Measurements from ENCODE around the gene ZFP30. TPM values are rescaled to one million over a fixed set of nuclear protein-coding genes. Genes with fewer than 3 reads are reported as not detected.

Gene ZFP30
- total and polyA plus RNA-seq, 2 of the 13 experiments (the other 11 are each of a cell fraction or from before 2014, with no cell fraction given): 3.4 to 19.2 TPM

DNA sequence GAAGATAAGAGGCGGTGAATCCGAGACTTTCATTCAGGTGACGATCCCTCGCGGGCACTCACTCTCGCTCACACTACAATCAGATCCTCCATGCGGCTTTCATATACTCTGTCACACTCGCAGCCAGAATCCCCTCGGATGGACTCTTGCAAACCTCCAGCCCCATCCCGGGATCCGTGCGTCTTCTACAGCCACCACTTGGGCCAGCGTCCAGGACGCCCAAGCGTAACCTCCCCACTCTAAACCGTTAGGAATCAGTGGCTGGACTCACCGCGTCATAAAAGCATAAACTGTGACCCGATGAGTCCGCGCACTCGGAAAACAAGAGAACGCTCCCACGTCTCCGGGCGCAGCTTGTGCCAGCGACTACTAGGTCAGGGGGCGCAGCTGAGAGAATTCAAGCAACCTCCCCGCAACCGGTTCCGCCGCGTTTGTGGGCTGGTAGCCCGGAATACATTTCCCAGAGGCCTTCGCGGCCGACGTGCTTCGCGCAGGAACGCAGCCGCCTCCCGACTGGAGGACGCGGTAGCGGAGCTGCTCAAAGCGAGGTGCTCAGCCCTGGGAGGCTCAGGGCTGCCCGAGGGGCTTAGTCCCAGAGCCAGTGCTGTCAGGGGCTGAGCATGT is 36.7 kb upstream of the ZFP30 start (continued):
- TF ChIP-seq TAF1 (CRISPR knock-in tag; IDR thresholded peaks at IDR 0.05): peak; percentile 91
- peak; percentile 81; the same call in 1 of the 2 replicates for TF ChIP-seq ZNF567 (CRISPR knock-in tag; IDR thresholded peaks at IDR 0.05; ENCODE audit: borderline replicate concordance)
- TF ChIP-seq SETDB1 (CRISPR knock-in tag; IDR thresholded peaks at IDR 0.05; ENCODE audit: borderline replicate concordance): no peak
- TF ChIP-seq, protein P1, sequence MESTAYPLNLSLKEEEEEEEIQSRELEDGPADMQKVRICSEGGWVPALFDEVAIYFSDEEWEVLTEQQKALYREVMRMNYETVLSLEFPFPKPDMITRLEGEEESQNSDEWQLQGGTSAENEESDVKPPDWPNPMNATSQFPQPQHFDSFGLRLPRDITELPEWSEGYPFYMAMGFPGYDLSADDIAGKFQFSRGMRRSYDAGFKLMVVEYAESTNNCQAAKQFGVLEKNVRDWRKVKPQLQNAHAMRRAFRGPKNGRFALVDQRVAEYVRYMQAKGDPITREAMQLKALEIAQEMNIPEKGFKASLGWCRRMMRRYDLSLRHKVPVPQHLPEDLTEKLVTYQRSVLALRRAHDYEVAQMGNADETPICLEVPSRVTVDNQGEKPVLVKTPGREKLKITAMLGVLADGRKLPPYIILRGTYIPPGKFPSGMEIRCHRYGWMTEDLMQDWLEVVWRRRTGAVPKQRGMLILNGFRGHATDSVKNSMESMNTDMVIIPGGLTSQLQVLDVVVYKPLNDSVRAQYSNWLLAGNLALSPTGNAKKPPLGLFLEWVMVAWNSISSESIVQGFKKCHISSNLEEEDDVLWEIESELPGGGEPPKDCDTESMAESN (CRISPR knock-in tag; conservative IDR thresholded peaks at IDR 0.05): no peak; the same call in 1 of the 2 replicates
- TF ChIP-seq ZNF792 (CRISPR knock-in tag; IDR thresholded peaks at IDR 0.05): peak; percentile 86
- TF ChIP-seq, protein P2, sequence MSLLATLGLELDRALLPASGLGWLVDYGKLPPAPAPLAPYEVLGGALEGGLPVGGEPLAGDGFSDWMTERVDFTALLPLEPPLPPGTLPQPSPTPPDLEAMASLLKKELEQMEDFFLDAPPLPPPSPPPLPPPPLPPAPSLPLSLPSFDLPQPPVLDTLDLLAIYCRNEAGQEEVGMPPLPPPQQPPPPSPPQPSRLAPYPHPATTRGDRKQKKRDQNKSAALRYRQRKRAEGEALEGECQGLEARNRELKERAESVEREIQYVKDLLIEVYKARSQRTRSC (CRISPR knock-in tag; IDR thresholded peaks at IDR 0.05; ENCODE audit: low read depth): no peak
- TF ChIP-seq, protein P3, sequence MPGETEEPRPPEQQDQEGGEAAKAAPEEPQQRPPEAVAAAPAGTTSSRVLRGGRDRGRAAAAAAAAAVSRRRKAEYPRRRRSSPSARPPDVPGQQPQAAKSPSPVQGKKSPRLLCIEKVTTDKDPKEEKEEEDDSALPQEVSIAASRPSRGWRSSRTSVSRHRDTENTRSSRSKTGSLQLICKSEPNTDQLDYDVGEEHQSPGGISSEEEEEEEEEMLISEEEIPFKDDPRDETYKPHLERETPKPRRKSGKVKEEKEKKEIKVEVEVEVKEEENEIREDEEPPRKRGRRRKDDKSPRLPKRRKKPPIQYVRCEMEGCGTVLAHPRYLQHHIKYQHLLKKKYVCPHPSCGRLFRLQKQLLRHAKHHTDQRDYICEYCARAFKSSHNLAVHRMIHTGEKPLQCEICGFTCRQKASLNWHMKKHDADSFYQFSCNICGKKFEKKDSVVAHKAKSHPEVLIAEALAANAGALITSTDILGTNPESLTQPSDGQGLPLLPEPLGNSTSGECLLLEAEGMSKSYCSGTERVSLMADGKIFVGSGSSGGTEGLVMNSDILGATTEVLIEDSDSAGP (CRISPR knock-in tag; IDR thresholded peaks at IDR 0.05; ENCODE audit: borderline replicate concordance): peak; percentile 90; the same call in 1 of the 2 replicates
- TF ChIP-seq ZNF564 (CRISPR knock-in tag; IDR thresholded peaks at IDR 0.05): no peak
- TF ChIP-seq, protein P4, sequence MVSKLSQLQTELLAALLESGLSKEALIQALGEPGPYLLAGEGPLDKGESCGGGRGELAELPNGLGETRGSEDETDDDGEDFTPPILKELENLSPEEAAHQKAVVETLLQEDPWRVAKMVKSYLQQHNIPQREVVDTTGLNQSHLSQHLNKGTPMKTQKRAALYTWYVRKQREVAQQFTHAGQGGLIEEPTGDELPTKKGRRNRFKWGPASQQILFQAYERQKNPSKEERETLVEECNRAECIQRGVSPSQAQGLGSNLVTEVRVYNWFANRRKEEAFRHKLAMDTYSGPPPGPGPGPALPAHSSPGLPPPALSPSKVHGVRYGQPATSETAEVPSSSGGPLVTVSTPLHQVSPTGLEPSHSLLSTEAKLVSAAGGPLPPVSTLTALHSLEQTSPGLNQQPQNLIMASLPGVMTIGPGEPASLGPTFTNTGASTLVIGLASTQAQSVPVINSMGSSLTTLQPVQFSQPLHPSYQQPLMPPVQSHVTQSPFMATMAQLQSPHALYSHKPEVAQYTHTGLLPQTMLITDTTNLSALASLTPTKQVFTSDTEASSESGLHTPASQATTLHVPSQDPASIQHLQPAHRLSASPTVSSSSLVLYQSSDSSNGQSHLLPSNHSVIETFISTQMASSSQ (IDR thresholded peaks at IDR 0.05; ENCODE audit: low read depth): no peak
- TF ChIP-seq, protein P4 (CRISPR knock-in tag; IDR thresholded peaks at IDR 0.05; ENCODE audit: borderline replicate concordance): peak; percentile 24; the same call in 1 of the 2 replicates
- TF ChIP-seq, protein P5, sequence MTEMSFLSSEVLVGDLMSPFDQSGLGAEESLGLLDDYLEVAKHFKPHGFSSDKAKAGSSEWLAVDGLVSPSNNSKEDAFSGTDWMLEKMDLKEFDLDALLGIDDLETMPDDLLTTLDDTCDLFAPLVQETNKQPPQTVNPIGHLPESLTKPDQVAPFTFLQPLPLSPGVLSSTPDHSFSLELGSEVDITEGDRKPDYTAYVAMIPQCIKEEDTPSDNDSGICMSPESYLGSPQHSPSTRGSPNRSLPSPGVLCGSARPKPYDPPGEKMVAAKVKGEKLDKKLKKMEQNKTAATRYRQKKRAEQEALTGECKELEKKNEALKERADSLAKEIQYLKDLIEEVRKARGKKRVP (CRISPR knock-in tag; IDR thresholded peaks at IDR 0.05): peak in 1 of 2 experiments; percentile 49; a peak in 1 of 4 replicates
- peak; percentile 41; the same call in 1 of the 2 replicates for TF ChIP-seq ZSCAN25 (CRISPR knock-in tag; IDR thresholded peaks at IDR 0.05)
- TF ChIP-seq RARG (CRISPR knock-in tag; IDR thresholded peaks at IDR 0.05; ENCODE audit: low read depth): no peak
- TF ChIP-seq ZNF615 (CRISPR knock-in tag; IDR thresholded peaks at IDR 0.05; ENCODE audit: borderline replicate concordance): no peak
- peak; percentile 86 for TF ChIP-seq POGZ (CRISPR knock-in tag; IDR thresholded peaks at IDR 0.05)
- TF ChIP-seq ZFP36 (IDR thresholded peaks at IDR 0.05; ENCODE audit: borderline replicate concordance, low read depth, low read length, partially characterized antibody): no peak
- TF ChIP-seq ZNF788 (CRISPR knock-in tag; IDR thresholded peaks at IDR 0.05; ENCODE audit: borderline replicate concordance): peak; percentile 83; the same call in 1 of the 2 replicates
- no peak for TF ChIP-seq NPAS2 (CRISPR knock-in tag; IDR thresholded peaks at IDR 0.05; ENCODE audit: borderline replicate concordance)
- no peak for TF ChIP-seq ZNF780A (CRISPR knock-in tag; IDR thresholded peaks at IDR 0.05)
